Fibroblast of lung (primary cell): Measurements from ENCODE around the gene SESN2. TPM values are rescaled to one million over a fixed set of nuclear protein-coding genes. Genes with fewer than 3 reads are reported as not detected.
A peak's percentile ranks its signal among the peaks of the same experiment; 100 is the strongest.

Experiments
- DNase-seq, 2 donors: peaks; one replicate each; pipeline versions ENCODE4 v3.0.0 to v3.0.0-alpha.2; 2010; ENCODE audit warnings: low read depth in 2 of 2
- H2AFZ ChIP-seq: 2 replicates; pipeline ENCODE4 v1.5.1; 2012; ENCODE audit warnings: low read length, control low read depth, inconsistent platforms
- H3K27ac ChIP-seq: 2 replicates; pipeline ENCODE4 v1.5.1; 2011; ENCODE audit warnings: low read length, control low read depth; ENCODE audit not compliant: insufficient read depth
- H3K27me3 ChIP-seq: 2 replicates; pipeline ENCODE4 v1.5.1; 2011; ENCODE audit warnings: mild to moderate bottlenecking, low read length; ENCODE audit not compliant: control insufficient read depth, insufficient read depth
- H3K36me3 ChIP-seq: 2 replicates; pipeline ENCODE4 v1.5.1; 2011; ENCODE audit warnings: low read length; ENCODE audit not compliant: control insufficient read depth, insufficient read depth
- H3K4me1 ChIP-seq: 2 replicates; pipeline ENCODE4 v1.5.1; 2011; ENCODE audit warnings: low read length; ENCODE audit not compliant: control insufficient read depth, insufficient read depth; ENCODE audit errors: extremely low read depth
- H3K4me2 ChIP-seq: 2 replicates; pipeline ENCODE4 v1.5.1; 2011; ENCODE audit warnings: low read length, control low read depth; ENCODE audit not compliant: insufficient read depth; ENCODE audit errors: extremely low read depth
- H3K4me3 ChIP-seq, 4 experiments: fragments of 200-600 bp in 1 of 4; sonication (generic) in 1 of 4; replicated peaks in 1 of 4; 2 replicates each; pipeline ENCODE4 v1.5.1; 2011 to 2016; ENCODE audit warnings: low read length in 4 of 4, low read depth in 3 of 4, mild to moderate bottlenecking in 3 of 4, control low read depth in 2 of 4, inconsistent platforms in 1 of 4, mixed read lengths in 1 of 4; ENCODE audit not compliant: insufficient read depth in 1 of 4; ENCODE audit errors: control extremely low read depth in 1 of 4
- H3K79me2 ChIP-seq: 2 replicates; pipeline ENCODE4 v1.5.1; 2012; ENCODE audit warnings: mild to moderate bottlenecking, low read length, inconsistent platforms; ENCODE audit not compliant: control insufficient read depth, insufficient read depth
- H3K9ac ChIP-seq: 2 replicates; pipeline ENCODE4 v1.5.1; 2011; ENCODE audit warnings: mild to moderate bottlenecking, low read length, control low read depth; ENCODE audit not compliant: insufficient read depth
- H3K9me3 ChIP-seq: 2 replicates; pipeline ENCODE4 v1.5.1; 2012; ENCODE audit warnings: low read depth, low read length; ENCODE audit not compliant: control insufficient read depth, insufficient read depth
- H4K20me1 ChIP-seq: 2 replicates; pipeline ENCODE4 v1.5.1; 2011; ENCODE audit warnings: low read length; ENCODE audit not compliant: control insufficient read depth, insufficient read depth; ENCODE audit errors: extremely low read depth
- CTCF ChIP-seq, 2 donors: IDR thresholded peaks in 1 of 2; conservative IDR thresholded peaks in 1 of 2; 1 replicate in 1 of 2; 2 replicates in 1 of 2; pipeline ENCODE4 v1.5.1; 2011 to 2012; ENCODE audit warnings: low read length in 2 of 2, control low read depth in 1 of 2, inconsistent platforms in 1 of 2, low read depth in 1 of 2, mild to moderate bottlenecking in 1 of 2
- EZH2 ChIP-seq: IDR thresholded peaks from 2 replicates; pipeline ENCODE4 v1.5.1; 2012; ENCODE audit warnings: low read length, control low read depth, mild to moderate bottlenecking; ENCODE audit errors: missing control alignments
- polyA plus RNA-seq, 2 donors: library from polyadenylated mRNA; depleted of rRNA in 1 of 2; stranded (reverse) in 1 of 2; unstranded in 1 of 2; fragments of >200 nt; gene quantifications; 2 replicates each; pipeline ENCODE4 v1.2.1, GENCODE V29; 2011 to 2012; ENCODE audit warnings: missing spikeins in 1 of 2
- total RNA-seq: library from RNA; depleted of rRNA; stranded (reverse); fragments of >200 nt; gene quantifications from 2 replicates; pipeline ENCODE4 v1.2.1, GENCODE V29; 2014

The SESN2 gene
- total and polyA plus RNA-seq, 2 donors (not counting 1 experiment from before 2014, with no cell fraction given), result 8.4 to 55.2 TPM

GRCh38 chr1:28267633-28268032 is 8.3 kb downstream of the SESN2 start:
- Histone ChIP-seq H3K27ac (no peak overlapping the region), H3K4me2 (no peak overlapping the region), H3K4me3 (peak overlapping the region in 1 of 4 experiments; percentile 11)

GRCh38 chr1:28269529-28269928 is 10.2 kb downstream of the SESN2 start:
- Histone ChIP-seq H2AFZ (no peak overlapping the region), H3K4me3 (no peak overlapping the region), H3K4me2 (no peak overlapping the region), H3K79me2 (peaks cover 44% of the 10 kb centered on the region), H4K20me1 (peaks cover 2% of the 10 kb centered on the region), H3K27ac (no peak overlapping the region), H3K36me3 (peaks cover 19% of the 10 kb centered on the region), H3K9me3 (no peaks in the 10 kb centered on the region), H3K27me3 (no peaks in the 10 kb centered on the region), H3K9ac (no peak overlapping the region), H3K4me1 (no peaks in the 10 kb centered on the region)
- TF ChIP-seq EZH2 (no peak), CTCF (conservative IDR thresholded peaks at IDR 0.05 in 1 of 2, IDR thresholded peaks at IDR 0.05 in 1 of 2; ENCODE audit: low read depth in 1 of 2, low read length in 2 of 2) (no peak)
- no peak for DNase-seq

More at GRCh38 chr1:28267633-28268032, 8.3 kb downstream of the SESN2 start:
- peaks cover 63% of the 10 kb centered on the region for H3K79me2 ChIP-seq
- peaks cover 2% of the 10 kb centered on the region for H3K4me1 ChIP-seq
- no peak overlapping the region for H3K9ac ChIP-seq
- H3K36me3 ChIP-seq, result peaks cover 8% of the 10 kb centered on the region
- TF ChIP-seq EZH2, result no peak
- no peak for TF ChIP-seq CTCF (conservative IDR thresholded peaks at IDR 0.05 in 1 of 2, IDR thresholded peaks at IDR 0.05 in 1 of 2; ENCODE audit: low read depth in 1 of 2, low read length in 2 of 2)
- H2AFZ ChIP-seq, result no peak overlapping the region
- H3K9me3 ChIP-seq, result no peaks in the 10 kb centered on the region
- H3K27me3 ChIP-seq, result no peaks in the 10 kb centered on the region
- no peak for DNase-seq
- H4K20me1 ChIP-seq, result peaks cover 5% of the 10 kb centered on the region

- Histone ChIP-seq H3K9ac (no peak overlapping the region), H3K4me2 (no peak overlapping the region), H2AFZ (no peak overlapping the region), H3K9me3 (no peaks in the 10 kb centered on the region), H4K20me1 (peaks cover 2% of the 10 kb centered on the region), H3K36me3 (peaks cover 23% of the 10 kb centered on the region), H3K27ac (no peak overlapping the region), H3K4me1 (no peaks in the 10 kb centered on the region), H3K27me3 (no peaks in the 10 kb centered on the region), H3K79me2 (peaks cover 17% of the 10 kb centered on the region), H3K4me3 (no peak overlapping the region)
- TF ChIP-seq EZH2 (no peak), CTCF (conservative IDR thresholded peaks at IDR 0.05 in 1 of 2, IDR thresholded peaks at IDR 0.05 in 1 of 2; ENCODE audit: low read depth in 1 of 2, low read length in 2 of 2) (no peak)
- DNase-seq, result no peak
Observed at GRCh38 chr1:28272215-28272852, 13.0 kb downstream of the SESN2 start.
